HG02885 (cell line): ENCODE data around the gene REEP6.
"Not testable (repeated sequence)": the region's sequence is repeated elsewhere in the genome, so short reads cannot be mapped to it uniquely, and the experiment has no call there.

Source experiments
- ATAC-seq: cut with Tn5 transposase; IDR thresholded peaks from one replicate; pipeline ENCODE4 v1.9.1; 2021; ENCODE audit warnings: mild to moderate bottlenecking; ENCODE audit not compliant: unreplicated experiment, poor library complexity

REEP6 gene

GRCh38 chr19:1505012-1505411, 14.0 kb downstream of the REEP6 start:
- no peak for ATAC-seq

- ATAC-seq, result no peak
Observed at GRCh38 chr19:1505991-1506881, 15.3 kb downstream of the REEP6 start.

- ATAC-seq, result no peak
Observed at GRCh38 chr19:1507192-1507660, 16.2 kb downstream of the REEP6 start.

GRCh38 chr19:1507763-1508506, 17.0 kb downstream of the REEP6 start:
- ATAC-seq, result peak; percentile 67

- ATAC-seq, result no peak
Observed at GRCh38 chr19:1508507-1508856, 17.5 kb downstream of the REEP6 start.

- ATAC-seq, result no peak
Observed at GRCh38 chr19:1509602-1510441, 18.8 kb downstream of the REEP6 start.

GRCh38 chr19:1510442-1510806, 19.4 kb downstream of the REEP6 start:
- no peak for ATAC-seq

- ATAC-seq, result no peak
Observed at GRCh38 chr19:1510807-1511206, 19.8 kb downstream of the REEP6 start.

GRCh38 chr19:1511318-1512317, 20.6 kb downstream of the REEP6 start:
- no peak for ATAC-seq

- no peak for ATAC-seq
Observed at GRCh38 chr19:1512671-1513498, 21.9 kb downstream of the REEP6 start, which contains the start of gene ADAMTSL5. TSS of gene ADAMTSL5 (minus strand) at chr19:1513019. CDS start at chr19:1510943, 2,076 bp downstream.

- ATAC-seq, result no peak
Observed at GRCh38 chr19:1513499-1514294, 22.7 kb downstream of the REEP6 start.

GRCh38 chr19:1514295-1514661, 23.3 kb downstream of the REEP6 start:
- no peak for ATAC-seq

- no peak for ATAC-seq
Observed at GRCh38 chr19:1514986-1515721, 24.2 kb downstream of the REEP6 start.

GRCh38 chr19:1516395-1516753, 25.4 kb downstream of the REEP6 start:
- no peak for ATAC-seq

GRCh38 chr19:1518471-1518870, 27.5 kb downstream of the REEP6 start:
- no peak for ATAC-seq

- ATAC-seq, result not testable (repeated sequence)
Observed at GRCh38 chr19:1519802-1520201, 28.8 kb downstream of the REEP6 start.

GRCh38 chr19:1520203-1520780, 29.3 kb downstream of the REEP6 start:
- no peak for ATAC-seq
